Adipocyte (in vitro differentiated cells): ENCODE measurements around the gene CATSPERD.

Experiments
- DNase-seq: peaks from one replicate; pipeline ENCODE4 v3.0.0-alpha.2; 2015; ENCODE audit warnings: low read depth
- H3K27me3 ChIP-seq: replicated peaks from 2 replicates; pipeline ENCODE4 v1.7.0; 2013; ENCODE audit warnings: mild to moderate bottlenecking, low read length, moderate library complexity; ENCODE audit not compliant: control insufficient read depth, insufficient read depth
- H3K36me3 ChIP-seq: 2 replicates; pipeline ENCODE4 v1.7.0; 2013; ENCODE audit warnings: low read length, mild to moderate bottlenecking, moderate library complexity; ENCODE audit not compliant: control insufficient read depth, insufficient read depth, severe bottlenecking
- H3K4me1 ChIP-seq: 2 replicates; pipeline ENCODE4 v1.7.0; 2013; ENCODE audit warnings: mild to moderate bottlenecking, low read length, moderate library complexity; ENCODE audit not compliant: control insufficient read depth, insufficient read depth
- H3K4me3 ChIP-seq: 2 replicates; pipeline ENCODE4 v1.7.0; 2013; ENCODE audit warnings: mild to moderate bottlenecking, low read length, moderate library complexity
- H3K9ac ChIP-seq: 2 replicates; pipeline ENCODE4 v1.7.0; 2013; ENCODE audit warnings: mild to moderate bottlenecking, low read length, moderate library complexity
- H3K9me3 ChIP-seq: 2 replicates; pipeline ENCODE4 v1.7.0; 2013; ENCODE audit warnings: mild to moderate bottlenecking, low read length, moderate library complexity; ENCODE audit not compliant: control insufficient read depth

The CATSPERD gene

DNA sequence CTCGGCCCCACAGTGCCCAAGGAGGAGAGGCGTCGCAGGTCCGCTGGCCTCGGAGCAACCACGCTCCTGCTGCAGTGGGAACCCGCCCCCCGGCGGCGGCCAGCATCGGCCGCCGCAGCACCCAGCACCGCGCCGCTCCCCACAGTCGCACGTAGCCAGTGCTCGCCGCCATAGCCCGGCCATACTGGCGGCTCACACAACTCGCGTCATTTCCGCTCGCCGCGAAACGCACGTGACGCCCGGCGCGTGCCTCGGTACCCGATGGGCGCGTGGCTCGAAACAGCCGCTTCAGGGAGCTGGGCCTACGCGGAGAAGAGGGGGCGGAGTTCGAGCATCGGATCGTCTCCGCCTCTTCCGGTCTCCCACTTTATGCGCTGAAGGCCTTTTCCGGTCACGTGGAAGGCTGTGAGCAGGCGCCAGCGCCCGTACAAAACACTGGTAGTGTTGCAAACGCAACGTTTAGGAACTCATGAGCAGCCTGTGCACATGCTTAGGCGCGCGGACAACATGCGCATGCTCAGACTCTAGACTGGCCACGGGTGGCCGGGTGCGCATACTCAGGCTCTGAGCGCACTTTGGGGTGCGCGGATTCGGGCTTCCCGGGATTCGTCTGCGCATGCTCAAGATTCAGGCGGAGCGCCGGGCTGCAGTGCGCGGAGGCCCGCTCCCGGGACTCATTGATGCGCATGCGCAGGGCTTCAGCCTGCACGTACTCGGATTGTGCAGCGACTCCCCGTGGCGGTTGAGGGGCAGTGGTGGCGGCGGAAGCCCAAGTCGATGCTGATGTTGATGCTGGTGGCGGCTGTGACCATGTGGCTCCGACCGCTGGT is at the start of gene CATSPERD, which contains the start of gene LONP1:
TSS of gene CATSPERD (plus strand) at position 677 of the 830 bp plus-strand sequence. CDS start at position 778, 101 bp downstream.
TSS of gene LONP1 (minus strand) at position 186 of the 830 bp plus-strand sequence. CDS start at position 172, 14 bp downstream.
- Histone ChIP-seq H3K27me3 (peaks cover 4% of the 10 kb centered on the region), H3K4me3 (peak within 1 kb of the TSS; percentile 96), H3K4me1 (peaks cover 16% of the 10 kb centered on the region), H3K9me3 (no peaks in the 10 kb centered on the region), H3K36me3 (no peaks in the 10 kb centered on the region), H3K9ac (peak within 1 kb of the TSS; percentile 97)
- peak; percentile 100 for DNase-seq

- DNase-seq, result no peak
- Histone ChIP-seq H3K4me3 (no peak overlapping the region), H3K36me3 (peaks cover 37% of the 10 kb centered on the region), H3K9ac (no peak overlapping the region), H3K4me1 (no peaks in the 10 kb centered on the region), H3K27me3 (no peaks in the 10 kb centered on the region), H3K9me3 (no peaks in the 10 kb centered on the region)
Observed at GRCh38 chr19:5671600-5671999, 48.8 kb upstream of the CATSPERD start.

DNA sequence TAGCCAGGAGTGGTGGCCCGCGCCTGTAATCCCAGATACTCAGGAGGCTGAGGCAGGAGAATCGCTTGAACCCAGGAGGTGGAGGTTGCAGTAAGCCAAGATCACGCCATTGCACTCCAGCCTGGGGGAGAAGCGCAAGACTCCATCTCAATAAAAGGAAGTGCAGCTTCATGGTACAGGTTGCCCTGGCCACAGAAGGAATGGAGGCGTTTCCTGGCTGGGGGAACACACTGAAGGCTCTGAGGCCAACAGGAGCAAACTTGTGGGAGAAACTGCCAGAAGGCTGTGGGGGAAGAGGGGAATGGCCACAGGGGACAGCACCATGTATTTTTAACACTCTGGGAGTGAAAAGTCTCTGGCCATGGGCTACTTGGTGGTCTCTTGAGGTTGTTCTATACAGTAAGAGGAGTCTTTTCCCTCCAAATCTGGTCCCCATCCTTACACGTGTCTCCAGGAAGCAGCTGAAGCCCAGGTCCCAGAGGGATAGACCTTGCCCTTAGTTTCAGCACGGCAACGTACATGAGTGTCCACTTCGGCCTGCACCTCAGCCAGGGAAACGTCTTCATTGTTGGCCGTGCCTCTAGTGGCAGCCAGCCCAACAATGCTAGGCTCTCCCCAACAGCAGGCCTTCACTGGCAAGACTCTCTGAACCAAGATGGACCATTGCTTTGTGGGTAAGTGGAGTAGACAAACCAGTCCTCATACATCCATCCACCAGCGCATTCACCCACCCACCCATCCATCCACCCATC is 47.6 kb upstream of the CATSPERD start:
- H3K4me3 ChIP-seq, result no peak overlapping the region
- no peaks in the 10 kb centered on the region for H3K9me3 ChIP-seq
- DNase-seq, result no peak
- no peak overlapping the region for H3K9ac ChIP-seq
- peaks cover 24% of the 10 kb centered on the region for H3K36me3 ChIP-seq
- H3K27me3 ChIP-seq, result no peaks in the 10 kb centered on the region
- H3K4me1 ChIP-seq, result no peaks in the 10 kb centered on the region

DNA sequence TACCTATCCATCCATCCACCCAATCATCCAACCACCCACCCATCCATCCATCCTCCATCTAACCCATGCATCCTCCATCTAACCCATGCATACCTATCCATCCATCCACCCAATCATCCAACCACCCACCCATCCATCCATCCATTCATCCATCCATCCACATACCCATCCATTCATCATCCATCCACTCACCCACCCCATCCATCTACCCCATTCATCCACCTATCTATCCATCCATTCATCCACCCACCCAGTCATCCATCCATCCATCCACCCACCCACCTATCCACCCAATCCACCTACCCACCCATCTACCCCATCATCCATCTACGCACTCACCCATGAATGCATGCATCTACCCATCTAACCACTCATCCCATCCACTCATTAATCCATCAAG is 46.7 kb upstream of the CATSPERD start:
- H3K27me3 ChIP-seq, result no peaks in the 10 kb centered on the region
- no peak overlapping the region for H3K9ac ChIP-seq
- H3K4me1 ChIP-seq, result no peaks in the 10 kb centered on the region
- DNase-seq, result no peak
- no peak overlapping the region for H3K4me3 ChIP-seq
- H3K36me3 ChIP-seq, result peaks cover 18% of the 10 kb centered on the region
- no peaks in the 10 kb centered on the region for H3K9me3 ChIP-seq

DNA sequence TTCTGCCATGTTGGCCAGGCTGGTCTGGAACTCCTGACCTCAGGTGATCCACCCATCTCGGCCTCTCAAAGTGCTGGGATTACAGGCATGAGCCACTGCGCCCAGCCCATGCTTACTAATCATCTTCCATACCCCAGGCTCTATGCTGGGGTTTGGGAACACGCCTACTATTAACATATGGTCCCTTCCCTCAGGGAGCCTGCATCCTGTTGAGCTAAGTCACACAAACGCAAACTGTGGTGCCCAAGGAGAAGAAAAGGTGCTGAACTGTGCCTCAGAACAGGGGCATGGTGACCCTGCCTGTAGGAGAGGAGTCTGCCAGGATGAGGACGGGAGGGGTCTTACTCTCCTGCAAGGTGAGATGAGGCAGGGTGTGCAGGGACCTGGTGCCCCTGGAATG is 45.7 kb upstream of the CATSPERD start:
- H3K4me1 ChIP-seq, result peaks cover 6% of the 10 kb centered on the region
- DNase-seq, result no peak
- peaks cover 8% of the 10 kb centered on the region for H3K36me3 ChIP-seq

DNA sequence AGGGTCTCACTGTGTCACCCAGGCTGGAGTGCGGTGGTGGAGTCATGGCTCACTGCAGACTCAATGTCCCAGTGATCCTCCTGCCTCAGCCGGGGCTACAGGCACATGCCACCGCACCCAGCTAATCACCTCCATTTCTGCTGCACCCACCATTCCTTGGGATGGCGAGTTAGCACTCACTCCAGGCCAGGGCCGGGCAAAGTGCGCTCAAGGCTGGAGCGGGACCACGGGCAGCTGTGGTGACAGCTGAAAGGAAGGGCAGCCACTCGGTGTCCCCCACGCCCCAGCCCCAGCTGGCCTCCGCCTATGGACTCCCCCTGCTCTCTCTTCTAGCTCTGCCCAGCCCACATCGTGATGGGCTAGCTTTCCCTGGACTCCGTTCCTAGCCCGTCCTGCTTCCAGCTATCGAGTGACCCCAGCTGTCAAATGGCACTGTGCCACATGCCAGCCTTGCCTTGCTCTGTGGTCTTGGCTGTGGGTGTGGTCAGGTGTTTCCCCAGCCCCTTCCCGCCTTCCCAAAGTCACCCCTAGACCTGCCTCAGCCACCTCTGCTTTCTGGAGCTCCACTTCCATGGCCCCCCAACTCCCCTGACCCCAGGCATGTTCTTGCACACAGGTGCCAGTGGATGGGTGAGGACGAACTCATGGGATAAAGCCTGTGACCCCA is 44.2 kb upstream of the CATSPERD start:
- Histone ChIP-seq H3K4me3 (no peak overlapping the region), H3K27me3 (no peaks in the 10 kb centered on the region), H3K36me3 (peaks cover 6% of the 10 kb centered on the region), H3K9ac (no peak overlapping the region), H3K9me3 (no peaks in the 10 kb centered on the region), H3K4me1 (peaks cover 6% of the 10 kb centered on the region)
- no peak for DNase-seq

More for the DNA sequence above, 45.7 kb upstream of the CATSPERD start:
- Histone ChIP-seq H3K9ac (no peak overlapping the region), H3K27me3 (no peaks in the 10 kb centered on the region), H3K9me3 (no peaks in the 10 kb centered on the region), H3K4me3 (no peak overlapping the region)

DNA sequence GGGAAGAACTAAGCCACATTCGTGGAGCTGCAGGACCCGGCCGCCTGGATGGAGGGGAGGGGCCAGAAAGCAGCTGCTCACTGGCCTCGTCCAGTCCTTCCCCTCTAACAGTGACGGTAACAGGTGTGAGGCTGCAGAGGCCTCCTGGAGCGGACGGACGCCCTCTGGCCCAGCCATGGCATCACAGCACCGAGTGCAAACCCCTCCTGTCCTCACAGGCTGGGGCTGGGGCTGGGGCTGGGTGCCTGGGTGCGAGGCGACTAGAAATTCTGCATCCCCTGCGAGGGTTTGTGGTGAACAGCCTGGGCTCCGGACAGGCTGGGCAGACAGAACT is 43.7 kb upstream of the CATSPERD start:
- no peaks in the 10 kb centered on the region for H3K9me3 ChIP-seq

GRCh38 chr19:5677136-5677535 is 43.3 kb upstream of the CATSPERD start:
- Histone ChIP-seq H3K4me1 (peaks cover 6% of the 10 kb centered on the region), H3K27me3 (no peaks in the 10 kb centered on the region), H3K9me3 (no peaks in the 10 kb centered on the region), H3K4me3 (no peak overlapping the region), H3K9ac (no peak overlapping the region), H3K36me3 (peaks cover under 1% of the 10 kb centered on the region)
- DNase-seq, result no peak

More for the DNA sequence above, 43.7 kb upstream of the CATSPERD start:
- no peak overlapping the region for H3K9ac ChIP-seq
- DNase-seq, result no peak
- no peak overlapping the region for H3K4me3 ChIP-seq
- H3K27me3 ChIP-seq, result no peaks in the 10 kb centered on the region
- peaks cover 6% of the 10 kb centered on the region for H3K4me1 ChIP-seq
- peaks cover 4% of the 10 kb centered on the region for H3K36me3 ChIP-seq

DNA sequence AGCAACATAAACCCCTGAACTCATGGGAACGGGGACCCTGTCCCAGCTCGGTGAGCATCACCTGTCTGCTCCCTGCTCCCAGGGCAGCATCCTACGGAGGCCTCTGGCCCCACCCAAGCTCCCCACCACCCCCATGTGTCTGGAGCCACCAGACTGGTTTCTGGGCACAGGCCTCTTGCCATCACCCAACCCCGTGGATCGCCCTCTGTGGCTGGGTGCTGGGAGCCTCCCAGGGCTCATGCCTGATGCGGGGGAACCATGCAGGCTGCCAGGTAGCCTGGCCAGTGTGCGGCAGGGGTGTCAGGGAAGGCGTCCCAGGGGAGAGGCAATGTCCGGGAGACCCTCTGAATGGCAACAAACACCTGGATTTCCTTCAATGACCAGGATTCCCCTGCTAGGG is 42.9 kb upstream of the CATSPERD start:
- no peaks in the 10 kb centered on the region for H3K36me3 ChIP-seq
- no peak for DNase-seq

GRCh38 chr19:5678071-5678718 is 42.2 kb upstream of the CATSPERD start:
- H3K9me3 ChIP-seq, result no peaks in the 10 kb centered on the region
- H3K4me3 ChIP-seq, result no peak overlapping the region
- peaks cover 6% of the 10 kb centered on the region for H3K4me1 ChIP-seq
- H3K27me3 ChIP-seq, result no peaks in the 10 kb centered on the region
- DNase-seq, result no peak
- no peaks in the 10 kb centered on the region for H3K36me3 ChIP-seq
- no peak overlapping the region for H3K9ac ChIP-seq

More for the DNA sequence above, 42.9 kb upstream of the CATSPERD start:
- Histone ChIP-seq H3K4me3 (no peak overlapping the region), H3K4me1 (peaks cover 6% of the 10 kb centered on the region), H3K9ac (no peak overlapping the region), H3K27me3 (no peaks in the 10 kb centered on the region), H3K9me3 (no peaks in the 10 kb centered on the region)
